IMR-90 (cell line): ENCODE results near the gene PDLIM5. TPM values are rescaled to one million over a fixed set of nuclear protein-coding genes. Genes with fewer than 3 reads are reported as not detected.

ENCODE experiments used
- ATAC-seq: fragments of 200-7000 bp; cut with Tn5 transposase; 2 replicates; pipeline ENCODE4 v1.9.1; 2020; ENCODE audit warnings: low read depth, mild to moderate bottlenecking, moderate library complexity
- BruUV-seq: library from RNA; stranded (reverse); fragments of 400-500 nt; replicated peaks from 2 replicates; lab custom pipeline; 2021; lab: Mats Ljungman, UMichigan
- CTCF ChIA-PET: fragments of 300-600 bp; formaldehyde crosslinking; extraction: SDS; loops from one replicate; lab custom pipeline; 2021; ENCODE audit warnings: antibody characterized with exemption; lab: Yijun Ruan, JAX
- POLR2A ChIA-PET: fragments of 300-600 bp; sonication (Branson Sonifier 250); formaldehyde crosslinking; loops from one replicate; lab custom pipeline; 2022; ENCODE audit warnings: antibody characterized with exemption; ENCODE audit not compliant: unreplicated experiment; lab: Charles Lee
- DNase-seq: peaks from one replicate; pipeline ENCODE4 v3.0.0; 2013
- H2AFZ ChIP-seq: replicated peaks from 2 replicates; pipeline ENCODE3; 2013; ENCODE audit warnings: low read length, mild to moderate bottlenecking; ENCODE audit not compliant: poor library complexity
- H2AK5ac ChIP-seq: 2 replicates; pipeline ENCODE4 v1.6.1; 2013; ENCODE audit warnings: low read depth, low read length, inconsistent platforms
- H2AK9ac ChIP-seq: replicated peaks from 2 replicates; pipeline ENCODE3; 2013; ENCODE audit warnings: mild to moderate bottlenecking, low read depth, low read length, moderate library complexity; ENCODE audit not compliant: poor library complexity
- H2BK120ac ChIP-seq: 2 replicates; pipeline ENCODE4 v1.6.1; 2013; ENCODE audit warnings: low read depth, low read length, inconsistent platforms
- H2BK15ac ChIP-seq: 3 replicates; pipeline ENCODE4 v1.6.1; 2013; ENCODE audit warnings: low read depth, low read length, inconsistent platforms
- H2BK20ac ChIP-seq: 2 replicates; pipeline ENCODE4 v1.6.1; 2013; ENCODE audit warnings: low read depth, mild to moderate bottlenecking, inconsistent platforms, low read length, moderate library complexity
- H2BK5ac ChIP-seq: 2 replicates; pipeline ENCODE4 v1.6.1; 2013; ENCODE audit warnings: mild to moderate bottlenecking, low read depth, low read length, inconsistent platforms; ENCODE audit not compliant: poor library complexity, severe bottlenecking
- H3K14ac ChIP-seq: replicated peaks from 2 replicates; pipeline ENCODE4 v1.6.1; 2013; ENCODE audit warnings: low read depth, low read length, inconsistent platforms
- H3K18ac ChIP-seq: 2 replicates; pipeline ENCODE4 v1.6.1; 2013; ENCODE audit warnings: low read depth, low read length, control low read depth
- H3K23ac ChIP-seq: 2 replicates; pipeline ENCODE4 v1.6.1; 2013; ENCODE audit warnings: low read depth, low read length, inconsistent platforms
- H3K27ac ChIP-seq: 2 replicates; pipeline ENCODE4 v1.5.1; 2013; ENCODE audit warnings: mild to moderate bottlenecking, control low read depth, low read length; ENCODE audit not compliant: insufficient read depth
- H3K27me3 ChIP-seq: 2 replicates; pipeline ENCODE4 v1.6.1; 2013; ENCODE audit warnings: low read length; ENCODE audit not compliant: control insufficient read depth, insufficient read depth
- H3K36me3 ChIP-seq: 2 replicates; pipeline ENCODE4 v1.6.1; 2013; ENCODE audit warnings: low read length, mixed read lengths; ENCODE audit not compliant: control insufficient read depth, insufficient read depth
- H3K4ac ChIP-seq: 2 replicates; pipeline ENCODE4 v1.6.1; 2013; ENCODE audit warnings: low read depth, low read length, inconsistent platforms
- H3K4me1 ChIP-seq: 2 replicates; pipeline ENCODE4 v1.6.1; 2013; ENCODE audit warnings: low read length, mixed read lengths; ENCODE audit not compliant: control insufficient read depth, insufficient read depth
- H3K4me2 ChIP-seq: 2 replicates; pipeline ENCODE4 v1.6.1; 2013; ENCODE audit warnings: low read depth, mild to moderate bottlenecking, control low read depth, low read length, moderate library complexity
- H3K4me3 ChIP-seq: 2 replicates; pipeline ENCODE4 v1.5.1; 2013; ENCODE audit warnings: low read depth, mild to moderate bottlenecking, control low read depth, low read length, moderate library complexity; ENCODE audit not compliant: insufficient read depth
- H3K56ac ChIP-seq: 2 replicates; pipeline ENCODE4 v1.6.1; 2013; ENCODE audit warnings: low read length, inconsistent platforms; ENCODE audit not compliant: insufficient read depth; ENCODE audit errors: extremely low read depth
- H3K79me1 ChIP-seq, 2 experiments: 2 replicates each; pipeline ENCODE4 v1.6.1; 2013; ENCODE audit warnings: low read length in 2 of 2, inconsistent platforms in 1 of 2, low read depth in 1 of 2
- H3K9ac ChIP-seq: 2 replicates; pipeline ENCODE4 v1.6.1; 2013; ENCODE audit warnings: low read depth, low read length, control low read depth
- H3K9me1 ChIP-seq: 2 replicates; pipeline ENCODE4 v1.6.1; 2013; ENCODE audit warnings: low read length, inconsistent platforms; ENCODE audit not compliant: insufficient read depth
- H3K9me3 ChIP-seq: 2 replicates; pipeline ENCODE4 v1.6.1; 2013; ENCODE audit warnings: low read length; ENCODE audit not compliant: control insufficient read depth, insufficient read depth
- H4K20me1 ChIP-seq: 2 replicates; pipeline ENCODE4 v1.6.1; 2013; ENCODE audit warnings: low read length, inconsistent platforms; ENCODE audit not compliant: insufficient read depth
- H4K5ac ChIP-seq: 2 replicates; pipeline ENCODE4 v1.6.1; 2013; ENCODE audit warnings: mild to moderate bottlenecking, low read depth, low read length, control low read depth
- H4K8ac ChIP-seq, 2 experiments: 2 replicates each; pipeline ENCODE4 v1.6.1; 2013; ENCODE audit warnings: low read depth in 2 of 2, low read length in 2 of 2, control low read depth in 1 of 2, inconsistent platforms in 1 of 2
- H4K91ac ChIP-seq: 2 replicates; pipeline ENCODE4 v1.6.1; 2013; ENCODE audit warnings: low read depth, low read length, inconsistent platforms; ENCODE audit not compliant: insufficient read depth
- CEBPB ChIP-seq: IDR thresholded peaks from 2 replicates; pipeline ENCODE4 v1.6.1; 2012; ENCODE audit warnings: low read depth, low read length, improper control_type of control experiment
- CHD1 ChIP-seq: IDR thresholded peaks from 2 replicates; pipeline ENCODE4 v1.6.1; 2012; ENCODE audit warnings: low read depth, low read length, improper control_type of control experiment
- MAFK ChIP-seq: IDR thresholded peaks from 2 replicates; pipeline ENCODE4 v1.6.1; 2012; ENCODE audit warnings: low read depth, low read length, improper control_type of control experiment
- MAZ ChIP-seq: IDR thresholded peaks from 2 replicates; pipeline ENCODE4 v1.6.1; 2012; ENCODE audit warnings: low read depth, mild to moderate bottlenecking, low read length, improper control_type of control experiment, moderate library complexity, borderline replicate concordance
- NFE2L2 ChIP-seq: fragments of 150-350 bp; IDR thresholded peaks from 2 replicates; pipeline ENCODE4 v1.6.1; 2016; ENCODE audit warnings: low read depth, mild to moderate bottlenecking, low read length
- RAD21 ChIP-seq: IDR thresholded peaks from 2 replicates; pipeline ENCODE4 v1.6.1; 2012; ENCODE audit warnings: low read length, improper control_type of control experiment
- RCOR1 ChIP-seq: IDR thresholded peaks from 2 replicates; pipeline ENCODE4 v1.6.1; 2012; ENCODE audit warnings: mild to moderate bottlenecking, low read length, improper control_type of control experiment; ENCODE audit not compliant: insufficient replicate concordance
- RFX5 ChIP-seq: IDR thresholded peaks from 2 replicates; pipeline ENCODE4 v1.8.0; 2012; ENCODE audit warnings: low read depth, mild to moderate bottlenecking, low read length, moderate library complexity
- SMC3 ChIP-seq: fragments of 150-350 bp; IDR thresholded peaks from 2 replicates; pipeline ENCODE4 v1.6.1; 2016; ENCODE audit warnings: low read depth, mild to moderate bottlenecking, antibody characterized with exemption, low read length, moderate library complexity
- WGBS, 2 experiments: methylation state at CpG; one replicate each; pipeline versions ENCODE4 v1.1.5 to v1.1.7; 2013; ENCODE audit warnings: missing lambda C conversion rate in 2 of 2; ENCODE audit not compliant: insufficient read length in 1 of 2; ENCODE audit errors: extremely low coverage in 2 of 2; 5-methylcytosine and 5-hydroxymethylcytosine counted together
- dilution Hi-C: fragments of 300-500 bp; cut with HindIII; formaldehyde crosslinking; loops from one replicate; pipeline ENCODE4 v1.14.3; 2018; ENCODE audit warnings: low sequenced_read_pairs; ENCODE audit not compliant: unreplicated experiment
- in situ Hi-C: fragments of 300-500 bp; cut with MboI; formaldehyde crosslinking; loops from 3 replicates; pipeline ENCODE4 v1.14.3; 2019; ENCODE audit warnings: low sequenced_read_pairs, inconsistent platforms, mixed read lengths
- intact Hi-C: fragments of 100-400 bp; cut with micrococcal nuclease; formaldehyde crosslinking; loops from 2 replicates; pipeline ENCODE4 v1.10.0; 2022
- polyA plus RNA-seq, 3 experiments: library from polyadenylated mRNA; depleted of rRNA; stranded (reverse); fragments of >200 nt; gene quantifications; 2 replicates each; pipeline ENCODE4 v1.2.3, GENCODE V29; 2012; ENCODE audit warnings: low replicate concordance in 1 of 3
- total RNA-seq: library from RNA; depleted of rRNA; stranded (reverse); fragments of >200 nt; gene quantifications from 2 replicates; pipeline ENCODE4 v1.2.3, GENCODE V29; 2012

The PDLIM5 gene
- total and polyA plus RNA-seq, 2 of the 4 experiments (the other 2 are of a cell fraction) = 96.5 to 188 TPM

GRCh38 chr4:94466923-94467322 is 15.2 kb downstream of the PDLIM5 start:
- CTCF ChIA-PET = interaction anchor here (1.0 kb wide), 1 partner anchor 14 kb away, joined by 5 read pairs; no protein-coding TSS in a partner anchor
- H3K9me3 ChIP-seq = no peaks in the 10 kb centered on the region
- peaks cover 27% of the 10 kb centered on the region for H4K20me1 ChIP-seq
- peaks cover 6% of the 10 kb centered on the region for H3K9me1 ChIP-seq
- H3K56ac ChIP-seq = no peak overlapping the region
- no peaks in the 10 kb centered on the region; the same call in 1 of the 2 replicates for H3K36me3 ChIP-seq
- no peak overlapping the region for H3K18ac ChIP-seq
- no peak overlapping the region for H4K5ac ChIP-seq
- H3K27ac ChIP-seq = no peak overlapping the region
- H2AK5ac ChIP-seq = no peak overlapping the region
- BruUV-seq = no TSS peak
- no peak overlapping the region for H2BK20ac ChIP-seq
- ATAC-seq (no peak), DNase-seq (no peak)
- no peak overlapping the region for H2AK9ac ChIP-seq
- dilution Hi-C loops (no loop called here), in situ Hi-C loops (no loop called here), intact Hi-C loops (no loop called here)
- H3K23ac ChIP-seq = no peak overlapping the region
- no peak overlapping the region for H3K4me3 ChIP-seq
- no peak overlapping the region for H3K14ac ChIP-seq
- no peak for TF ChIP-seq CHD1
- TF ChIP-seq RCOR1 = no peak
- no peak for TF ChIP-seq MAFK
- no peak for TF ChIP-seq RFX5
- no peak for TF ChIP-seq MAZ
- no peak for TF ChIP-seq NFE2L2
- no peak for TF ChIP-seq CEBPB
- no peak for TF ChIP-seq RAD21
- no peak for TF ChIP-seq SMC3
- no peaks in the 10 kb centered on the region for H3K27me3 ChIP-seq
- peaks cover 7% of the 10 kb centered on the region for H3K4me1 ChIP-seq
- POLR2A ChIA-PET = no interaction called here
- no peak overlapping the region for H3K9ac ChIP-seq
- no CpG with 5 or more reads among the region's 2 CpGs for WGBS, 2 experiments
- H4K8ac ChIP-seq = no peak overlapping the region
- no peak overlapping the region for H3K4ac ChIP-seq
- H4K91ac ChIP-seq = no peak overlapping the region
- H2BK5ac ChIP-seq = peak overlapping the region; percentile 53
- no peak overlapping the region for H2BK120ac ChIP-seq
- no peak overlapping the region for H3K4me2 ChIP-seq
- no peak overlapping the region for H2AFZ ChIP-seq
- peaks cover 11 to 57% of the 10 kb centered on the region in 2 experiments for H3K79me1 ChIP-seq
- no peak overlapping the region for H2BK15ac ChIP-seq
